ENCODE data around the gene ZMIZ1. TPM values are rescaled to one million over a fixed set of nuclear protein-coding genes. Genes with fewer than 3 reads are reported as not detected.

Gene ZMIZ1
- total RNA-seq, 2 donors from 2014 or later: 30.0 to 34.0 TPM

DNA sequence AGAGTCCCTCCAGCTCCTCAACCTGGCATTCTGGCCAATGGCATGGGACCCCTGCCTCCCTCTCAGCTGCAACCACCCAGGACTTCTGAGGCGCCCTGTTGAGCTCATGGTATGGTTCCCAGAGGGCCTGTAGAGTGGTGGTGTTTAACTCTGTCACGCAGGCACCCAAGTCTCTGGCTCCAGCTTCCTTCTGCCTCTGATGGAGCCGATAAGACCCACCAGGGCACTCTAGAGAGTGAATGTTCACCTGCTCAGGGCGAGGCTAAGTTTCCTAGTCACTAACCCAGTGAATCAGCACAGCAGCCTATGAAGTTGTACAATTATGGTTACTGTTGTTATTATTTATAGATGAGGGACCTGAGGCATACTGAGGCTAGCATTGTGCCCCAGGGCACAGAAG, 120.4 kb downstream of the ZMIZ1 start:
- DNase-seq (no peak), ATAC-seq (no peak)
- H3K36me3 Mint-ChIP-seq (ENCODE audit: low read depth): no peaks in the 10 kb centered on the region
- no peak overlapping the region for H3K27ac Mint-ChIP-seq
- H3K4me1 Mint-ChIP-seq: peaks cover 12% of the 10 kb centered on the region
- no peaks in the 10 kb centered on the region for H3K27me3 Mint-ChIP-seq
- H3K4me3 Mint-ChIP-seq: no peak overlapping the region
- no peaks in the 10 kb centered on the region for H3K9me3 ChIP-seq (ENCODE audit: control insufficient read depth, low read length, poor library complexity, severe bottlenecking)

DNA sequence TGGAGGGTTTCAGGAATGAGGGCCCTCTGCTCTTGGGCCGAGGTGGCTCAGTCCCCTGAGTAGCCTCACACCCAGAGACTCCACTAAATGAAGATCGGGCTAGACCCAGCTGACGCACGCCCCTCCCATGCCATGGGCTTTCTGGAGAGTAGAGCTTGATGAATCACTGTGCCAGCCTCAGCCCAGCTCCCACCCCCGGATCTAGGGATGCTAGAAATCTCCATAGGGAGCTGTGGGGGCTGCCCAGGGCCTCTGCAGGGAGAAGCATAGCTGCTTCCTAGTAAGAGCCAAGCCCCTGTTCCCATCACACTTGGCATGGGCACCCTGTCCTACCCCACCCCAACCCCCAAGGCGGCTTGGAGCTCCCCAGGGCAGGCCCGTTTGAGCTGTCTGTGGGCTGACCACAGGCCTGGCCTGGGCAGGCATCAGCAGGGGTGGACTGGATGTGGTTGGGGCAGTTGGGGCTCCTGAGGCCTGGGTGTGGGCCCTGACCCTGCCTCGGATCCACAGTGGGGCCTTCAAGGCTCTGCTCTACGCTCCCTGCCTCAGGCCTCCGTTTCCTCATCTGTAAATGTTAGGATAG, 121.2 kb downstream of the ZMIZ1 start:
- ATAC-seq: no peak
- no peaks in the 10 kb centered on the region for H3K27me3 Mint-ChIP-seq
- H3K4me1 Mint-ChIP-seq: peaks cover 12% of the 10 kb centered on the region
- H3K27ac Mint-ChIP-seq: no peak overlapping the region
- no peaks in the 10 kb centered on the region for H3K9me3 ChIP-seq (ENCODE audit: control insufficient read depth, low read length, poor library complexity, severe bottlenecking)
- H3K36me3 Mint-ChIP-seq (ENCODE audit: low read depth): no peaks in the 10 kb centered on the region
- DNase-seq: no peak
- no peak overlapping the region for H3K4me3 Mint-ChIP-seq

DNA sequence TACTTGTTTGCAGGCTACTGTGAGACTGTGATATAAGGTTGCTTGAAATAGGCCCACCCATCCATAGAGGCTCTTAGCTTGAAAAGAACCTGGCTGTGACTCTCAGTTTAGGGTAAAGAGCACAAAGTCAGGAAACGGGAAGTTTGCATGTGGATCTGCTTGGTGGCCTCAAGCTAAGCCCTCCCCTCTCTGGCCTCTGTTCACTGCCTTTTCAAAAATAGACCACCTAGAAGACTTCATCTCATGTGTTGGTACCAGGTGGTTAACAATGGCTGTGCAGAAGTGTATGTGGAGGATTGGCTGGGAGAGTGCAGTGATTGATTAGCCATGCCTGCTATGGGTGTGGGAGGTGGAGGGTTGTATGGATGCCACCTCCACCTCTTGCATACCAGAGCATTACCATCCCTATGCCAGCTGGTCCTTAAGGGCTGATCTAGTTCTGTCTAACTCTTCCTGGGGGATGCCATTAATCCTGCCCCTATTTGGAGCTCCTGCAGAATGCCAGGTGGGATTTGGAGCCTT, 122.0 kb downstream of the ZMIZ1 start:
- DNase-seq (no peak), ATAC-seq (no peak)
- H3K27ac Mint-ChIP-seq: no peak overlapping the region
- no peaks in the 10 kb centered on the region for H3K36me3 Mint-ChIP-seq (ENCODE audit: low read depth)
- H3K4me1 Mint-ChIP-seq: peaks cover 12% of the 10 kb centered on the region
- H3K4me3 Mint-ChIP-seq: no peak overlapping the region
- H3K27me3 Mint-ChIP-seq: no peaks in the 10 kb centered on the region
- no peaks in the 10 kb centered on the region for H3K9me3 ChIP-seq (ENCODE audit: control insufficient read depth, low read length, poor library complexity, severe bottlenecking)

DNA sequence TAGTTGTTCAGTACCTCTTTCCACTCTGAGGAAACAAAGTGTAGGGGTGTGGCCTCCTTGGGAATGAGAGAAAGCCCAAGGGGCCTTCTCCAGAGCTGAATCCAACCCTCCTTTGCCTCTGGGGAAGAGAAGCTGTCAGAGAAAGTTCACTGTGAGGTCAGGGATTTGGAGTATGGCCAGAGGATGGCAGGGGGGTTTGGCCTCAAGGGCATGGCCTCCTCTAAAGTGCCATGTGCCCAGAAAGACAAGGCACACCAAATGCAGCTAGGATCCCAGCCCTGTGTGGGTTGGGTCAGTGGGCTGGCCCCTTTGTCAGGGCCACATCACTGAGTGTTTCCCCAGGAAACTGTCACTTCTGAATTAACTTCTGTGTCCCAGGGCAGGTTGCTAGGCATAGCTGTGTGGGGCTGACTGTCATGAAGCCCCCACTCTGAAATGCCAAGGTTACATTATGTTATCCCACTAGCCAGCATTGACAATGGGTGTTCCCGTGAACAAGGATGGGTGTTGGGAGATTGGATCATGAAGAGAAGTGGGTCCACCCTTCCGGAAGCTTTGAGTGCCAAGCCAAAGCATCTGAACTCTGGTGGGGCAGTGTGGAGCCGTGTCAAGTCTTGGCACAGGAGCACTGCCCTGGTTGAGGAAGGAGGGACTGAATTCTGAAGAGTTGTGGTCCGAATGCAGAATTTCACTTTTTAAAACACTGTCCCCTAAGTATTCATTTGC, 123.3 kb downstream of the ZMIZ1 start:
- H3K36me3 Mint-ChIP-seq (ENCODE audit: low read depth): no peaks in the 10 kb centered on the region
- no peak overlapping the region for H3K4me3 Mint-ChIP-seq
- H3K27me3 Mint-ChIP-seq: no peaks in the 10 kb centered on the region
- H3K27ac Mint-ChIP-seq: no peak overlapping the region
- peaks cover 12% of the 10 kb centered on the region for H3K4me1 Mint-ChIP-seq
- ATAC-seq (no peak), DNase-seq (no peak)
- H3K9me3 ChIP-seq (ENCODE audit: control insufficient read depth, low read length, poor library complexity, severe bottlenecking): no peaks in the 10 kb centered on the region

DNA sequence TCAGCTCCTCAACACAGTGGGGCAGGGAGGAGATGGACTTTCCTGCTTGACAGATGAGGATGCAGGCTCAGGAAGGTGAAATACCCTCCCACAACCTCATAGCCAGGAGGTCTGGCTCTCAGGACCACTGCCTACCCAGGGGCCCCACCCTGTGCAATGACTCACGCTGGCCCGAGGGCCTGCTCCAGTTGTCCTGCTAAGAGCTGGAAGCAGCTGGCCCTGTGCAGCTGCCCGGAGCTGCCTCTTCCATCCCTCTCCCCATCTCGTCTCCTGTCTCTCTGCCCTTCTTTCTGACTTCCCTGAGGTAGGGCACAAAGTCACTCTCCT, 123.9 kb downstream of the ZMIZ1 start:
- ATAC-seq: no peak
- no peaks in the 10 kb centered on the region for H3K36me3 Mint-ChIP-seq (ENCODE audit: low read depth)
- H3K9me3 ChIP-seq (ENCODE audit: control insufficient read depth, low read length, poor library complexity, severe bottlenecking): no peaks in the 10 kb centered on the region
- peaks cover 12% of the 10 kb centered on the region for H3K4me1 Mint-ChIP-seq
- no peaks in the 10 kb centered on the region for H3K27me3 Mint-ChIP-seq
- peak overlapping the region; percentile 72 for H3K27ac Mint-ChIP-seq
- no peak for DNase-seq
- H3K4me3 Mint-ChIP-seq: no peak overlapping the region

DNA sequence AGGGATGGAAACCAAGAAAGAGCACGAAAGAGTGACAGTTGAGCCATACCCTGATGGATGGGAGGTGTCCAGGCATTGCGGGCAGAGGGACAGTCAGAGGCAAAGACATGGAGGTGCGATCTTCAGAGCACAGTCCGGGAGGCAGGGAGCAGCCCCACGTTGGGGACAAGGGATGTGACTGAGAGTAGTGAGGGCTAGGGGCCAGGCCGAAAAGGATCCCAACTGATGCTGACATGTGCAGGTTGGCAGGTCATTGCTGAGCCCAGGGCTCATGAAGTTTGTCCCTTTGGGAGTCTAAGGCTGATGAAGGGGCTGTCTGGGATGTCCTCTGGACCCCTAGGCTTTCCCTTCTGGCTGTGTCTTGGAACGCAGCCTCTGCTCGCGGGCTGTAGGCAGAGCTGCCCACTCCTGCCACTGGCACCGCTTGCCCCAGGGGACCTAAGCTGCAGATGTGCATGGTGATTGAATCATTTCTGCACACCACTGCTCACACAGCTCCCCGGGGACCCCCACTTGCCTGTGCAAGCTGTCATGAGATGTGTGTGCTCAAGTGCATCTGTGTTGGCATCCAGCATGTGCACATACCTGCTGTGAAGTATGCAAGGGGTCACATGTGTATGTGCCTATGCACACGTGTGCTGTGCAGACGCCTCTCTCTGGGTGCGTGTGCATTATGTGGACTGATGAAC, 125.1 kb downstream of the ZMIZ1 start:
- no peaks in the 10 kb centered on the region for H3K9me3 ChIP-seq (ENCODE audit: control insufficient read depth, low read length, poor library complexity, severe bottlenecking)
- ATAC-seq (no peak), DNase-seq (no peak)
- Mint-ChIP-seq H3K36me3 (ENCODE audit: low read depth) (no peaks in the 10 kb centered on the region), H3K27ac (peak overlapping the region; percentile 72), H3K4me3 (no peak overlapping the region), H3K27me3 (no peaks in the 10 kb centered on the region), H3K4me1 (peaks cover 12% of the 10 kb centered on the region)

DNA sequence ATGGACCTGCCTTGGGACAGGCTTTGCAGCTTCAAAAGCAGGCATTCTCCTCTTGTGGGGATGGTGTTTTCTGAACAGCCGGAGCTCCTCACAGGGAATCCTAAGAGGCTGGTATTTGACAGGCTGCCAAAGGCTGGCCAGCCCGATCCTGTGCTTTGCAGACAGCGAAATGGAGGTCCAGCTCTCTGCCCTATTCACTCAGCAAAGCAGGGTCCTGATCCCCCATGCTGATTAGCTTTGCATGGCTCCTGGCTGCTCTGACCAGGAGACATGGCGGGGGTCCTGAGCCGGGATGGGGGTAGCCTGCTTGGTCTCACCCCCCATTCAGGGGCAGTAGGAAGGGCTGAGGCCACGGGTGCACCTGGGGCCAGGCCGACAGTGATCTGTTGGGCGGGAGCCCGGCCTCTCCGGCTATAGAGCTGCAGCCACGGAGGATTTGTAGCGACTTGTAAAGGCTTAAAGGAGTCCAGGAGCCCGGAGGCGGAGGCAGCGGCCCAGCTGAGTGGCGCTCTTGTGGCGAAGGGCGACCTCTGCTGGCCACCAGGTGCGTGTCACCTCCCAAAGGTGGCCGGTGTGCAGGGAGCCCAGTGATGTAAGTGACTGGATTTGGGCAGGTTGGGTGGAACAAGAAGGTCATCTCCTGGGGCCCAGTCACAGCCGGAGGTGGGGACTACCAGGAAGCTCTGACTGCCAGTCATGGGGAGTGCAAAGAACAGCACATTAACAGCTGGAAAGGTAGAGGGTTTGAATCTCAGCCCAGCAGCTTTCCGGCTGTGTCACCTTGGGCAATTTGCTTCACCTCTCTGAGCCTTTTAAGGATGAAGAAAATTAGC, 126.5 kb downstream of the ZMIZ1 start:
- peak; percentile 87 for ATAC-seq
- H3K27me3 Mint-ChIP-seq: no peaks in the 10 kb centered on the region
- H3K9me3 ChIP-seq (ENCODE audit: control insufficient read depth, low read length, poor library complexity, severe bottlenecking): no peaks in the 10 kb centered on the region
- H3K36me3 Mint-ChIP-seq (ENCODE audit: low read depth): no peaks in the 10 kb centered on the region
- peak; percentile 58 to 72 (median 65) for DNase-seq
- no peak overlapping the region for H3K4me3 Mint-ChIP-seq
- H3K27ac Mint-ChIP-seq: peak overlapping the region; percentile 67
- H3K4me1 Mint-ChIP-seq: peaks cover 12% of the 10 kb centered on the region

DNA sequence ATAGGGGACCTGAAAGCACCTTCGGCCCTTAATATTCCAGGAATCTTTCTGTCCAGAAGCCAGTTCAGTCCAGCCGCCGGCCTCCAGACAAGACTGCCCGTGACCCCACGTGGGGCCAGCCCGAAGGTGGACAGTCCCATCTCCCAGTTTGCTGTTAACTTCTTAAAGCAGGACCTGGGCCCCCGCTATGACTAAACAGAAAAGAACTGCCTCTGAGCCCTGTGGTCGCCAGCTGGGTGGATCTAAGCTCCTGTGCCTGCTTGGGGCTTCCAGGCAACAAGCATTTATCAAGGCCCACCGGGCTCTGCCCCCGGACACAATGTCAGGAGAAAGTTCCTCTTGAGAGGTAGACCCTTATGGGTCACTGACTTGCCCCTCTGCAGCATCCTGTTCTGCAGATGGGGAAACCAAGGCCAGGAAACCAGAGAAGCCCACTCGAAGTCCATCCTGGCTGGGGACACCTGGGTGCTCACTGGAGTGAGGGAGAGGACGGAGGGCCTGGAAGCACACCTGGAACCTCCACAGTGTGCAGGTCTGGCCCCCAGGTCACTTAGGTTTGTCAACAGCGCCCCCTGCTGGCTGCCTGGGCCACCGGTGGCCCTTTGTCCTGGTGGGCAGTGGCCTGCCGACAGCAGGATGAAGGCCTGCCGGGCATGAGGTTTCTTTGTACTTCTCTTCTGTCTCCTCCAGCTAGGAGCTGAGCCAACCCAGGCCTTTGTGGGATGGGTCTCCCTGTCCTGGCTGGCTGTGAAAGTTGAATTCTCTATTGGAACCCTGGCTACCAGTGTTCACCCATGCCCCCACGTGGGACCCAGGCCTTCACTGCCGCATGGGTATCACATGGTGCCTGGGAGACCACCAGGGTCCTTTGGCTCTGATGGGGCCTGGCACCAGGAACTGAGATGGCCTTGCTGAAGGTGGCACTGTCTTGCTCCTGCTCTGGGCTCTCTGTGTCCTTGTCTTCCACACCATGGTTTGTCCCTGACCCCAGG, 128.0 kb downstream of the ZMIZ1 start:
- H3K27ac Mint-ChIP-seq: no peak overlapping the region
- H3K27me3 Mint-ChIP-seq: no peaks in the 10 kb centered on the region
- H3K9me3 ChIP-seq (ENCODE audit: control insufficient read depth, low read length, poor library complexity, severe bottlenecking): no peaks in the 10 kb centered on the region
- no peaks in the 10 kb centered on the region for H3K36me3 Mint-ChIP-seq (ENCODE audit: low read depth)
- peaks cover 12% of the 10 kb centered on the region for H3K4me1 Mint-ChIP-seq
- ATAC-seq: peak; percentile 54
- peak; percentile 48 to 67 (median 62) for DNase-seq
- H3K4me3 Mint-ChIP-seq: no peak overlapping the region

DNA sequence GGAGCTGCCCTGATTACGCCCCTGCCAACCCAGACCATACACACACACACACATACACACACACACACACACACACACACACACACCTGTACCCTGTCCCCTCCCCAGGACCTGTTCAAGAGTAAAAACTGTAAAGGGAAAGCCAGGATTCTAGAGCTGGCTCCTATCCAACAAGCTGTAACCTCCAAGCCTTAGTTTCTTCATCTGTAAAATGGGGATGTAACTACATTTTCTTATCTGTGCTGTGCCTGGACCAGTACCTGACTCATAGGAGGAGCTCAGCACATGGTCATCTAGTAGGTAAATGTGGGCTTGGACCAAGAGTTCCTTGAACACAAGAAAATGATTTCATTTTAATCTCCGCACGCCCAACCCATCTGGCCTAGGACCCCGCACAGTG, 128.8 kb downstream of the ZMIZ1 start:
- no peak for DNase-seq
- no peak for ATAC-seq
- H3K4me1 Mint-ChIP-seq: peaks cover 12% of the 10 kb centered on the region
- no peak overlapping the region for H3K4me3 Mint-ChIP-seq
- H3K36me3 Mint-ChIP-seq (ENCODE audit: low read depth): no peaks in the 10 kb centered on the region
- H3K9me3 ChIP-seq (ENCODE audit: control insufficient read depth, low read length, poor library complexity, severe bottlenecking): no peaks in the 10 kb centered on the region
- H3K27me3 Mint-ChIP-seq: no peaks in the 10 kb centered on the region
- H3K27ac Mint-ChIP-seq: no peak overlapping the region

DNA sequence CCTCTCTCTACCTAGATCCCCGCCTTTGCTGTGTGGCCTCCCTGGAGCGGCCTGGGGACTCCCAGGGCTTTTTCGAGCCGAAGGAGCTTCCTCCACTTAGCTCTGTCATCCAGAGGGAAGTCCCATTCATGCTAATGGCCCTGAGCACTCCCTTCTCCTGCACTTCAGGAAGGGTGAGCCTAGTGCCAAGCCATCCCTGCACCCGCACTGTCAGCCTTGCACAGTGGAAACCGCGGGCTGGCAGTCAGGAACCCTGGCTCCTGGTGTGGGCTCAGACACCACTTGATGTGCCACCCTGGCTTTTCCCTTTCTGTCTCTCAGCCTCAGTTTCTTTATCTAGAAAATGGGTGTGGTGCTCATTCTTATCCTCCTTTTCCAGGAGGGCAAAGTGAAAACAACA, 131.6 kb downstream of the ZMIZ1 start:
- H3K27ac Mint-ChIP-seq: no peak overlapping the region
- no peaks in the 10 kb centered on the region for H3K27me3 Mint-ChIP-seq
- no peak for DNase-seq
- H3K4me1 Mint-ChIP-seq: peaks cover 13% of the 10 kb centered on the region
- peaks cover 9% of the 10 kb centered on the region for H3K36me3 Mint-ChIP-seq (ENCODE audit: low read depth)
- H3K9me3 ChIP-seq (ENCODE audit: control insufficient read depth, low read length, poor library complexity, severe bottlenecking): no peaks in the 10 kb centered on the region
- no peak for ATAC-seq
- no peak overlapping the region for H3K4me3 Mint-ChIP-seq

DNA sequence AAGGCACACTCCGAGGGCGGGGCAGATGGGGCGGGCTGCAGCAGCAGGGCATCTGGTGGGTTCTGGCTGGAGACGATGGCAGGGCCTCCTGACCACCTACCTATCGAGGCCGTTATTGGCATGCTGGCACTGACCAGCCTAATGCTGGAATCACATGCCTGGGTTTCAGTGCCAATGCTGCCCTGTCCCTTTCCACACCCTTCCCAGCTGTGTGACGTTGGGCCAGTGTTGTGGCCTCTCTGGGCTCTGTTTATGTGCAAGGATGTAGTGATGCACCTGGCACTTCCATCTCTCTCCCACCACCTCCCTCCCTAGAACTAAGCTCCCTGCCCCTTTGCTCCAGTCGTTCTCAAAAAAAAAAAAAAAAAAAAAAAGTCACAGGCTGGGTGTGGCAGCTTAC, 132.9 kb downstream of the ZMIZ1 start:
- H3K4me1 Mint-ChIP-seq: peaks cover 10% of the 10 kb centered on the region
- H3K36me3 Mint-ChIP-seq (ENCODE audit: low read depth): peaks cover 10% of the 10 kb centered on the region
- H3K27ac Mint-ChIP-seq: no peak overlapping the region
- H3K27me3 Mint-ChIP-seq: no peaks in the 10 kb centered on the region
- DNase-seq (no peak), ATAC-seq (no peak)
- H3K9me3 ChIP-seq (ENCODE audit: control insufficient read depth, low read length, poor library complexity, severe bottlenecking): no peaks in the 10 kb centered on the region
- no peak overlapping the region for H3K4me3 Mint-ChIP-seq

Data from T-helper 17 cell (primary cell).